Activated T-cell treated with anti-CD3 and anti-CD28 coated beads, Interleukin-2, amount 50 U/mL, for 72 hours (primary cell): ENCODE measurements around the gene RTBDN. TPM values are rescaled to one million over a fixed set of nuclear protein-coding genes. Genes with fewer than 3 reads are reported as not detected.

Experiments used
- ATAC-seq, 2 donors: fragments of 150-1000 bp; cut with Tn5 transposase; replicated peaks in 1 of 2; 2 replicates each; pipeline ENCODE4 v1.10.0; 2021; ENCODE audit warnings: moderate library complexity in 2 of 2, mild to moderate bottlenecking in 1 of 2
- DNase-seq, 2 donors: peaks; one replicate each; pipeline ENCODE4 v3.0.0; 2021 to 2022; ENCODE audit warnings: mixed read lengths in 1 of 2
- H3K27ac Mint-ChIP-seq: one replicate; pipeline ENCODE4 v1.8.0; 2022; ENCODE audit warnings: mild to moderate bottlenecking, moderate library complexity, mixed read lengths
- H3K27me3 Mint-ChIP-seq: one replicate; pipeline ENCODE4 v1.8.0; 2022; ENCODE audit warnings: low read depth, mixed read lengths
- H3K36me3 Mint-ChIP-seq, 2 donors: one replicate each; pipeline ENCODE4 v1.8.0; 2022; ENCODE audit warnings: mixed read lengths in 2 of 2, mild to moderate bottlenecking in 1 of 2; ENCODE audit not compliant: insufficient read depth in 2 of 2
- H3K4me1 Mint-ChIP-seq: one replicate; pipeline ENCODE4 v1.8.0; 2022; ENCODE audit warnings: low read depth, mixed read lengths
- H3K4me3 Mint-ChIP-seq, 2 donors: one replicate each; pipeline ENCODE4 v1.8.0; 2022; ENCODE audit warnings: mild to moderate bottlenecking in 2 of 2, mixed read lengths in 2 of 2, moderate library complexity in 2 of 2
- H3K9me3 Mint-ChIP-seq, 2 donors: one replicate each; pipeline ENCODE4 v1.8.0; 2022; ENCODE audit warnings: mixed read lengths in 2 of 2
- total RNA-seq, 2 donors: library from RNA; stranded (reverse); gene quantifications; one replicate each; pipeline ENCODE4 v1.2.3, GENCODE V29; 2022

Gene RTBDN
- total RNA-seq, result not detected

DNA sequence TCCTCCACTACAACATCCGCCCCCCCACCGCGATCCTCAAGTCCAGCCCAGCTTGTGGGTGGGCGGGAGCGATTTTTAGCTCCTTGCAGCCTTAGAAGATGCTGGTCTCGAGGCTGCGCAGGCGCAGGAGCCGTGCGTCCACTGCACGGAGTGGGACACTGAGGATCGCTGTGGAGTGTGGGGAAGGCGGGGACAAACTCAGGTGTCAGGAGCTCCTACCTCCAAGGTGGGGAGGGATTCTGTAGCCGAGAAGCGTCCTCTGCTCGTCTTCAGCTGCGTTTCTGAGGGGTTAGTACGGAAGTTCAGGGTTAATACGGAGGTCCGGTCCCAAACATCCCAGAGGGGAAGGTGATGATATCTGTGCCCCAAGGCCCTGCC is at the start of gene RTBDN:
TSS of gene RTBDN (minus strand) at position 14 of the 378 bp plus-strand sequence. CDS start 4,600 bp downstream, outside the sequence.
- no peak within 1 kb of the TSS for H3K27ac Mint-ChIP-seq
- peaks cover 0 to 5% of the 10 kb centered on the region in 2 donors for H3K36me3 Mint-ChIP-seq
- peak within 1 kb of the TSS; percentile 47 to 64 for H3K4me3 Mint-ChIP-seq
- peaks cover 85% of the 10 kb centered on the region for H3K27me3 Mint-ChIP-seq
- DNase-seq (peak in 1 of 2 donors; percentile 12), ATAC-seq (no peak)
- H3K9me3 Mint-ChIP-seq, result no peaks in the 10 kb centered on the region
- peaks cover 47% of the 10 kb centered on the region for H3K4me1 Mint-ChIP-seq

GRCh38 chr19:12882589-12882988 is 48.2 kb upstream of the RTBDN start:
- H3K4me3 Mint-ChIP-seq, result peak overlapping the region; percentile 94 to 98
- no peak for DNase-seq
- H3K9me3 Mint-ChIP-seq, result peaks cover 0 to 2% of the 10 kb centered on the region in 2 donors
- ATAC-seq, result no peak
- H3K36me3 Mint-ChIP-seq, result peaks cover 1 to 5% of the 10 kb centered on the region in 2 donors
- peak overlapping the region; percentile 82 for H3K27ac Mint-ChIP-seq
- H3K27me3 Mint-ChIP-seq, result no peaks in the 10 kb centered on the region
- H3K4me1 Mint-ChIP-seq, result peaks cover 46% of the 10 kb centered on the region

GRCh38 chr19:12881172-12881808 is 46.9 kb upstream of the RTBDN start, which contains the start of gene DNASE2:
TSS of gene DNASE2 (minus strand) at chr19:12881449. CDS start at chr19:12881375, 74 bp downstream.
- Mint-ChIP-seq H3K4me3 (peak within 1 kb of the TSS; percentile 94 to 98), H3K36me3 (peaks cover 1 to 8% of the 10 kb centered on the region in 2 donors), H3K27me3 (no peaks in the 10 kb centered on the region), H3K9me3 (peaks cover 0 to 2% of the 10 kb centered on the region in 2 donors), H3K27ac (peak within 1 kb of the TSS; percentile 94), H3K4me1 (peaks cover 41% of the 10 kb centered on the region)
- ATAC-seq, result peak; percentile 65 to 74
- peak; percentile 93 to 94 for DNase-seq

DNA sequence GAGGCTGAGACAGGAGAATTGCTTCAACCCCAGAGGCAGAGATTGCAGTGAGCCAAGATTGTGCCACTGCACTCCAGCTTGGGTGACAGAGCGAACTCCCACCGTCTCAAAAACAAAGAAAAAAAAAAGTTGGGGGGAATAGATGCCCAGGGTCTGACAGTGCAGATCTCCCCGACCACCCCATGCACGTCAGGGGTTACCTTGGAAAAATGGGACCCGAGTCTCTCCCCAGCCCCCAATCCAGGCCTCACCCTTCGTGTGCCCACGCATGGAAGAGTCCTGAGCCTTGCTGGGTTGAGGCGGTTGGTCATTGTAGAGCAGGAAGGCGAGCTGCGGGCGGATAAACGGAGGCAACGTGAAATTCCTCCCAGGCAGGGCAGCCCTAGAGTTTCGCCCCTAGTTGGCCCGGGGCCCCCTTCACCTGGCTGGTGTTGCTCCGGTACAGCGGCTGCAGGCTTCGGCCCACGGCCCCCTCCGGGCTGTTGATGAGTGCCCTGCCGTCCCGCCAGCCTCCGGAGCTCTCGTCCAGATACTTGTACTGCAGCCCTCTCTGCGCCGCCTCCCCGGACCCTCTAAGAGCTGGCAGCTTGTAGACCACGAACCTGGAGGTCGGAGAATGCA is 46.3 kb upstream of the RTBDN start:
- no peak for DNase-seq
- H3K4me3 Mint-ChIP-seq, result peak overlapping the region; percentile 94 to 98
- H3K36me3 Mint-ChIP-seq, result peaks cover 1 to 8% of the 10 kb centered on the region in 2 donors
- peaks cover 0 to 2% of the 10 kb centered on the region in 2 donors for H3K9me3 Mint-ChIP-seq
- no peaks in the 10 kb centered on the region for H3K27me3 Mint-ChIP-seq
- peaks cover 38% of the 10 kb centered on the region for H3K4me1 Mint-ChIP-seq
- peak in 1 of 2 donors; percentile 3 for ATAC-seq
- H3K27ac Mint-ChIP-seq, result no peak overlapping the region

- Mint-ChIP-seq H3K27ac (no peak overlapping the region), H3K4me1 (peaks cover 8% of the 10 kb centered on the region), H3K9me3 (peaks cover 0 to 2% of the 10 kb centered on the region in 2 donors), H3K27me3 (no peaks in the 10 kb centered on the region), H3K36me3 (peaks cover 6 to 8% of the 10 kb centered on the region in 2 donors), H3K4me3 (no peak overlapping the region)
- ATAC-seq, result no peak
- no peak for DNase-seq
Observed at GRCh38 chr19:12875086-12875485, 40.7 kb upstream of the RTBDN start.

- Mint-ChIP-seq H3K9me3 (peaks cover 0 to 2% of the 10 kb centered on the region in 2 donors), H3K27me3 (no peaks in the 10 kb centered on the region), H3K36me3 (peaks cover 6 to 8% of the 10 kb centered on the region in 2 donors), H3K4me1 (no peaks in the 10 kb centered on the region), H3K27ac (no peak overlapping the region), H3K4me3 (peak overlapping the region in 1 of 2 donors; percentile 25)
- ATAC-seq (no peak), DNase-seq (no peak)
Observed at GRCh38 chr19:12873891-12874745, 39.7 kb upstream of the RTBDN start.

GRCh38 chr19:12872941-12873890 is 38.8 kb upstream of the RTBDN start:
- Mint-ChIP-seq H3K27me3 (no peaks in the 10 kb centered on the region), H3K36me3 (peaks cover 6 to 8% of the 10 kb centered on the region in 2 donors), H3K4me1 (no peaks in the 10 kb centered on the region), H3K27ac (no peak overlapping the region), H3K4me3 (peak overlapping the region in 1 of 2 donors; percentile 25), H3K9me3 (peaks cover 0 to 2% of the 10 kb centered on the region in 2 donors)
- peak; percentile 71 to 75 for ATAC-seq
- DNase-seq, result peak; percentile 59 to 67

DNA sequence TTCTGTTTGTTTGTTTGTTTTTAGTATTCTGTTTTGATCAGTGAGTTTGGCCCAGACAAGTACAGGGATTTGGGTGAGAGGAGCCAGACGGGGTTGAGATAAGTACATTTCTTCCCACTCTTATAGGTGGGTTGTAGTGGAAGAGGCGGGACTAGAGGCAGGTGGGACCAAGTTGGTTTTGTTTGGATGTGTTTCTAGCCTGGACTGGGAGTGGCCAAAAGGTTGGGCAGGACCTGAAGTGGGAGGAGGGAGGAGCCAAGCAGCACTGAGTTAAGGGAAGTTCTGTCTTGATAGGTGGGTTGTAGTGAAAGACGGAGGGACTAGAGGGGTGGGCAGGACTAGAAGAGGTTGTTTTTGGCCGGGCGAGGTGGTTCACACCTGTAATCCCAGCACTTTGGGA is 37.9 kb upstream of the RTBDN start:
- Mint-ChIP-seq H3K4me3 (no peak overlapping the region), H3K9me3 (peaks cover 0 to 2% of the 10 kb centered on the region in 2 donors), H3K4me1 (peaks cover 1% of the 10 kb centered on the region), H3K27ac (no peak overlapping the region), H3K27me3 (no peaks in the 10 kb centered on the region), H3K36me3 (peaks cover 6 to 8% of the 10 kb centered on the region in 2 donors)
- ATAC-seq (no peak), DNase-seq (no peak)

DNA sequence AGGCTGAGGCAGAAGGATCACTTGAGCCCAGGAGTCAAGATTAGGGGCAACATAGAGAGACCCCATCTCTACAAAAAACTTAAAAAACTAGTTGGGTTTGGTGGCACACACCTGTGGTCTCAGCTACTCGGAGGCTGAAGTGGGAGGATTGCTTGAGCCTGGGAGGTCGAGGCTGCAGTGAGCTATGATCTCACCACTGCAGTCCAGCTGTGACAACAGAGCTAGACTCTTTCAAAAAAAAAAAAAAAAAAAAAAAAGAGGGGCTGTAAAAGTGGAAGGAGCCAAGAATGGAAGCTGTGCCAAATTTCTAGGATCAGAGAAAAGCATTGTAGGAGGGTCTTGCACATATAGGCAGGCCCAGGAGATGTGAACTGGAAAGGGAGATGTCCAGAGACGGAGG is 37.3 kb upstream of the RTBDN start:
- no peak overlapping the region for H3K4me3 Mint-ChIP-seq
- no peaks in the 10 kb centered on the region for H3K27me3 Mint-ChIP-seq
- peaks cover 0 to 2% of the 10 kb centered on the region in 2 donors for H3K9me3 Mint-ChIP-seq
- peaks cover 6% of the 10 kb centered on the region in 2 donors for H3K36me3 Mint-ChIP-seq
- H3K4me1 Mint-ChIP-seq, result peaks cover 7% of the 10 kb centered on the region
- DNase-seq, result no peak
- H3K27ac Mint-ChIP-seq, result no peak overlapping the region
- ATAC-seq, result no peak

GRCh38 chr19:12868540-12869112 is 34.2 kb upstream of the RTBDN start:
- Mint-ChIP-seq H3K9me3 (peaks cover 0 to 2% of the 10 kb centered on the region in 2 donors), H3K4me3 (peak overlapping the region in 1 of 2 donors; percentile 82), H3K4me1 (peaks cover 10% of the 10 kb centered on the region), H3K36me3 (peaks cover 2 to 4% of the 10 kb centered on the region in 2 donors), H3K27ac (no peak overlapping the region), H3K27me3 (no peaks in the 10 kb centered on the region)
- ATAC-seq (no peak), DNase-seq (peak in 1 of 2 donors; percentile 21)

DNA sequence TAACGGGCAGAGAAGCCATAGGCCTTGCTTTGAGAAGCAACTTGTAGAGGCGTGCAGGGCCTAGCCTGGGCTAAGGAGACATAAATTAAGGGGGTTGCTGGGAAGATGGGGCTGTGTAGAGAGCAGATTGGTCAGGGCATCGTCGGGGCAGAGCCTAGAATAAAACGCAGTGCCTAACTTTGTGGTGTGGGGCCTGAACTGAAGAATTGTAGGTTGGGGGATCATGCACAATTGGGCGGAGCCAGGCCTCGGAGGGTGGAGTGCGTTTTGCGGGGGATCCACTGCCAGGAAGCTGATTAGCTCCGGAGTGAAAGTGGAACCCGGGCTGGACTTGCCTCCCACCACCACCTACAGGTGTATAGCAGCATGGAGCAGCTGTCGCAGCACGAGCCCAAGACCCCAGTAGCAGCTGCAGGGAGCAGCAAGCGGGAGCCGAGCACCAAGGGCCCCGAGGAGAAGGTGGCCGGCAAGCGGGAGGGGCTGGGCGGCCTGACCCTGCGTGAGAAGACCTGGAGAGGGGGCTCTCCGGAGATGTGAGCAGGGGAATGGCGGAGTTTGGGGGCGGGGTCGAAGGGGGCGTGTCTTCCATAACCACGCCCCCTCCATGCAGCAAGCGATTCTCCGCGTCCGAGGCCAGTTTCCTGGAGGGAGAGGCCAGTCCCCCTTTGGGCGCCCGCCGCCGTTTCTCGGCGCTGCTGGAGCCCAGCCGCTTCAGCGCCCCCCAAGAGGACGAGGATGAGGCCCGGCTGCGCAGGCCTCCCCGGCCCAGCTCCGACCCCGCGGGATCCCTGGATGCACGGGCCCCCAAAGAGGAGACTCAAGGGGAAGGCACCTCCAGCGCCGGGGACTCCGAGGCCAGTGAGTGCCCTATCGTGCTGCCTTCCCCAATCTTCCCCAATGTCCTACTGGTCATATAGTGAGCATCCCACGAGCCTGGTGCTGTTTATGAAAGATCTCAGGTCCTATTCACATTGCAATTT is 33.0 kb upstream of the RTBDN start:
- Mint-ChIP-seq H3K9me3 (peaks cover 0 to 2% of the 10 kb centered on the region in 2 donors), H3K4me1 (peaks cover 10% of the 10 kb centered on the region), H3K27ac (no peak overlapping the region), H3K36me3 (no peaks in the 10 kb centered on the region), H3K27me3 (no peaks in the 10 kb centered on the region), H3K4me3 (peak overlapping the region; percentile 74 to 82)
- DNase-seq, result peak; percentile 76 to 80
- peak; percentile 84 to 88 for ATAC-seq
